ENCODE measurements around the gene ARHGEF39. TPM values are rescaled to one million over a fixed set of nuclear protein-coding genes. Genes with fewer than 3 reads are reported as not detected.
"Not testable (repeated sequence)": the region's sequence is repeated elsewhere in the genome, so short reads cannot be mapped to it uniquely, and the experiment has no call there.

The ARHGEF39 gene
- total RNA-seq, 2 experiments from 2014 or later = 13.1 to 13.4 TPM

DNA sequence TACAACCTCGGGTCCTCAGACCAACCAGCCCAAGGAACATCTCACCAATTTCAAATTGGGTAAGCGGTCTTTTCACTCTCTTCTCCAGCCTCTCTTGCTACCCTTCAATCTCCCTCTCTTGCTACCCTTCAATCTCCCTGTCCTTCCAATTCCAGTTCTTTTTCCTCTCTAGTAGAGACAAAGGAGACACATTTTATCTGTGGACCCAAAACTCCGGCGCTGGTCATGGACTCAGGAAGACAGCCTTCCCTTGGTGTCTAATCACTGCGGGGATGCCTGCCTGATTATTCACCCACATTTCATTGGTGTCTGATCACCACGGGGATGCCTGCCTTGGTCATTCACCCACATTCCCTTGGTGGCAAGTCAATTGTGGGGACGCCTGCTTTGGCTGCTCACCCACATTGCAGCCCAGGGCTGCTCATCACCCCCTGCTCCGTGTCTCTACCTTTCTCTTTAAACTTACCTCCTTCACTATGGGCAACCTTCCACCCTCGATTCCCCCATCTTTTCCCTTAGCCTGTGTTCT, 27.5 kb downstream of the ARHGEF39 start:
- peaks cover 28% of the 10 kb centered on the region for H3K36me3 Mint-ChIP-seq
- H3K27me3 Mint-ChIP-seq; ATAC-seq (ENCODE audit: low read depth); H3K27ac Mint-ChIP-seq; H3K9me3 Mint-ChIP-seq; DNase-seq; POLR2A ChIA-PET; H3K4me3 Mint-ChIP-seq: not testable (repeated sequence)
- H3K4me1 Mint-ChIP-seq = peaks cover 43% of the 10 kb centered on the region

GRCh38 chr9:35636877-35637246, 28.1 kb downstream of the ARHGEF39 start:
- not testable (repeated sequence) for H3K27me3 Mint-ChIP-seq; DNase-seq; H3K9me3 Mint-ChIP-seq; H3K4me3 Mint-ChIP-seq; H3K27ac Mint-ChIP-seq; ATAC-seq (ENCODE audit: low read depth)
- POLR2A ChIA-PET = interaction anchor here (2.0 kb wide), 1 partner anchor 10 kb away, joined by 6 read pairs; no protein-coding TSS in a partner anchor
- peaks cover 28% of the 10 kb centered on the region for H3K36me3 Mint-ChIP-seq
- peaks cover 43% of the 10 kb centered on the region for H3K4me1 Mint-ChIP-seq

GRCh38 chr9:35636135-35636876, 28.7 kb downstream of the ARHGEF39 start:
- H3K36me3 Mint-ChIP-seq = peaks cover 24% of the 10 kb centered on the region
- no peak for ATAC-seq (ENCODE audit: low read depth)
- no peaks in the 10 kb centered on the region for H3K27me3 Mint-ChIP-seq
- POLR2A ChIA-PET = interaction anchor here (0.7 to 2.0 kb wide), 3 partner anchors 11 to 13 kb away, joined by 3 to 6 read pairs (median 4); no protein-coding TSS in a partner anchor
- peaks cover 2% of the 10 kb centered on the region for H3K9me3 Mint-ChIP-seq
- H3K4me3 Mint-ChIP-seq = peak overlapping the region; percentile 7
- peak overlapping the region; percentile 19 for H3K27ac Mint-ChIP-seq
- no peak for DNase-seq
- peaks cover 39% of the 10 kb centered on the region for H3K4me1 Mint-ChIP-seq

GRCh38 chr9:35635730-35636129, 29.3 kb downstream of the ARHGEF39 start:
- Mint-ChIP-seq H3K4me1 (peaks cover 33% of the 10 kb centered on the region), H3K9me3 (peaks cover 2% of the 10 kb centered on the region), H3K36me3 (peaks cover 19% of the 10 kb centered on the region), H3K27ac (no peak overlapping the region), H3K4me3 (no peak overlapping the region), H3K27me3 (no peaks in the 10 kb centered on the region)
- DNase-seq = no peak
- POLR2A ChIA-PET = interaction anchor here (0.7 to 2.0 kb wide), 5 partner anchors 10 to 31 kb away, joined by 3 to 6 read pairs (median 4); partner anchors contain the start of gene TESK1
- ATAC-seq (ENCODE audit: low read depth) = no peak

DNA sequence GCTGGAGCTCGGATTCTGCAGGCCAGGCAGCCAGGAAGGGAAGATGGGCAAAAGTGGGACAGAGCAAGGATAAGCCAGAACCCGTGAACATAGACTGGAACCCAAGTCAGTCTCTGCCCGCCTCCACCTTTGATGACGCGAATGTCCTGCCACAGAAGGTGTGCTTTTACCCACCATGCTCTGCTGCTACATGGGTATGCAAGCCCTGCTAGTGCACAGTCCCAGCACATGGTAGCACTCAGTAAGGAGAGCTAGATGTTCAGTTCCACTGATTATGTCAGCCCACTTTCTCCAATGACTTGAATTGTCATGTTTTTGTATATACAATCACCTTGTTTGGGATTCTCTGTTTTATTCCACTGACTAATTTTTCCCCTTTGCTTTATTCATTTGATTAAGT, 35.4 kb downstream of the ARHGEF39 start:
- POLR2A ChIA-PET = interaction anchor here (0.6 to 2.5 kb wide), 3 partner anchors 10 to 43 kb away, joined by 3 to 14 read pairs (median 3); no protein-coding TSS in a partner anchor
- peaks cover 4% of the 10 kb centered on the region for H3K36me3 Mint-ChIP-seq
- no peak for DNase-seq
- H3K27ac Mint-ChIP-seq = peak overlapping the region; percentile 8
- H3K9me3 Mint-ChIP-seq = no peaks in the 10 kb centered on the region
- H3K4me3 Mint-ChIP-seq = no peak overlapping the region
- peaks cover 10% of the 10 kb centered on the region for H3K4me1 Mint-ChIP-seq
- no peaks in the 10 kb centered on the region for H3K27me3 Mint-ChIP-seq
- ATAC-seq (ENCODE audit: low read depth) = peak; percentile 18

DNA sequence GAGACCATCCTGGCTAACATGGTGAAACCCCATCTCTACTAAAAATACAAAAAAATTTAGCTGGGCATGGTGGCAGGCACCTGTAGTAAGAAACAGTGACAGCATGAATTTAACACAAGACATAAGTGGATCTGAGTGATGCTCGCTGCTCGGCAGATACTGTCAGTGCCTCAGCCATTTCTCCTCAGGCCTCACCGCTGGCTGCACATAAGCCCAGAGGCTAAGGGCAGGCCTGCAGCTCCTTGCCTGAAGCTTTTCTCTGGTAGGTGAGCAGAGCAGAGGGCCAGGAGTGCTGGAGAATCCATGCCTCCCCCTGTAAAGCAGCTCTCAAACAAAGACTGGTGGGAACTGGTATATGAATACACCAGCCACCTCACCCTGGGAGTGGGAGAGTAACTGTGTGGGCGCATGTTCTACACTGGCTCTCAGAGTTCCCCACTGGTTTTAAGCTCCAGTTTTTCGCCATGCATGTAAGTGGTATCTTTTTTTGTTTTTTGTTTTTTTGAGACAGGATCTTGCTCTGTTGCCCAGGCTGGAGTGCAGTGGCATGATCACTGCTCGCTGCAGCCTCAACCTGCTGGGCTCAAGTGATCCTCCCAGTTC, 36.5 kb downstream of the ARHGEF39 start:
- Mint-ChIP-seq H3K9me3 (no peaks in the 10 kb centered on the region), H3K27me3 (no peaks in the 10 kb centered on the region), H3K4me1 (peaks cover 10% of the 10 kb centered on the region), H3K36me3 (peaks cover 4% of the 10 kb centered on the region), H3K4me3 (no peak overlapping the region), H3K27ac (no peak overlapping the region)
- POLR2A ChIA-PET = interaction anchor here (1.4 to 2.5 kb wide), 2 partner anchors 9 to 18 kb away, joined by 3 to 14 read pairs; no protein-coding TSS in a partner anchor
- no peak for DNase-seq
- no peak for ATAC-seq (ENCODE audit: low read depth)

GRCh38 chr9:35627575-35627974, 37.4 kb downstream of the ARHGEF39 start:
- POLR2A ChIA-PET = interaction anchor here (1.2 to 2.5 kb wide), 2 partner anchors 8 to 30 kb away, joined by 3 to 14 read pairs; partner anchors contain the start of gene RMRP
- no peak overlapping the region for H3K4me3 Mint-ChIP-seq
- H3K27ac Mint-ChIP-seq = no peak overlapping the region
- no peak for ATAC-seq (ENCODE audit: low read depth)
- H3K36me3 Mint-ChIP-seq = peaks cover 4% of the 10 kb centered on the region
- no peaks in the 10 kb centered on the region for H3K9me3 Mint-ChIP-seq
- no peaks in the 10 kb centered on the region for H3K27me3 Mint-ChIP-seq
- DNase-seq = no peak
- H3K4me1 Mint-ChIP-seq = peaks cover 11% of the 10 kb centered on the region

DNA sequence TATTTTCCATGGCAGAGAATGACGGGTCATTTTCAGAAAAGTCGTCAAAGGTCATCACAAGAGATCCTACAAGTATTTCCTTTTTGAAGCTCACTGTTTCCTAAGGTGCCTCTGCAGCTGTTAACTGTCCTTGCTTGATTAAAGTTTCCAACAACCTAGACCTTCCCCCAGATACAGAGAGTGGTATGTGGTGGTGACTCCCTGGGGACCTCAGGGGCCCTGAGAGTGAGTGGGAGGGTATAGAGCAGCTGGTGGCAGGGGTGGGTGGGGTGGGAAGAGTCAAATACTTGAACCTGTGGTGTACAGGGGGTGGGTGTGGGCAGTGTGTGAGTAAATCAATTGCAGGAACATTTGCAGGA, 45.2 kb downstream of the ARHGEF39 start:
- no peaks in the 10 kb centered on the region for H3K9me3 Mint-ChIP-seq
- H3K27ac Mint-ChIP-seq = peak overlapping the region; percentile 96
- H3K4me1 Mint-ChIP-seq = peaks cover 57% of the 10 kb centered on the region
- peaks cover 9% of the 10 kb centered on the region for H3K36me3 Mint-ChIP-seq
- POLR2A ChIA-PET = interaction anchor here (0.9 to 9.6 kb wide), 14 partner anchors 9 to 130 kb away, joined by 3 to 166 read pairs (median 10); partner anchors contain the start of genes ARHGEF39, CCDC107, CREB3 and GBA2
- peak overlapping the region; percentile 88 for H3K4me3 Mint-ChIP-seq
- ATAC-seq (ENCODE audit: low read depth) = peak; percentile 37
- DNase-seq = no peak
- H3K27me3 Mint-ChIP-seq = no peaks in the 10 kb centered on the region

DNA sequence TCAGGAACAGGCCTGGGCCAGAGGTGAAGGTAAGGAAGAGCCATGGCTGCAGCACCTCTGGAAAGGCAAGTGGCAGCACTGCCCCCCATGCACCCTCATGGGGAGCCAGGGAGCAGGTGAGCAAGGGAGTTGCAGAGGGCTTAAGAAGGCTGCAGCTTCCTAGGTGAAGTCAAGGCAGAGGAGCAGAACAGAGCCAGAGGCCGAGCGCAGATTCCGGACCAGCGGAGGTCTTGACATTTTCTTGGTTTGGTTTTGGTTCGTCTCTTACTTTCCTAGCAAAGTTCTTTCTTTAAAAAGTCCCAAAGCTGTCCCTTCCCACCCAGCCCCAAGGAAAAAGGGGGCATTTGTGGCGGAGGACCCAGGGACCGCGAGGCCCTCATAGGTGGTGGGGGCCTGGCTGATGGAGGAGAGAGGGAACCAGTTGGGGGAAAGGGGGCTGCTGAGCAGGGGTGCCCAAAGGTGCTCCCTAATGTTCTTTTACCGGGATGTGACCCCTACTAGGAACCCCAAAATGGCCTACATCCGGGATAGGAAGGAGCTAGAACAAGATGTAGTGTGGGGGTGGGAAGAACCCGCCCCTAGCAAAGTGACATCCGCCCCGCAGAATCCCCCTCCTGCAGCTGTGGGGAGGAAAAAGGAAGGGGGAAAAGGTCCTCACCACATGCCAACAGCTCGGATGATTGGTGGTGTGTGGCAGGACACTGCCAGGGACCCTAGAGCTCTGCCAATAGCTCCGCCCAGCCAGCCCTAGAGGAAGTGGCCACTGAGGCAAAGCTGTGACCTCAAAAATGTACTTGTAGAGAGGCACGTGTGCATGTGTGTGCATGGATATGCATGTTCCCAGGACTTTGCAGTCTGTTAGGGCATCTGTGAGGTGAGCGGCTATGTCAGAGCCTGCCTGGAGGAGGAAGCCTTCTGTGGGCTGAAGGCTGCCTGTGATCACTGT, 45.9 kb downstream of the ARHGEF39 start:
- Mint-ChIP-seq H3K4me1 (peaks cover 57% of the 10 kb centered on the region), H3K27me3 (no peaks in the 10 kb centered on the region), H3K4me3 (peak overlapping the region; percentile 88), H3K36me3 (peaks cover 14% of the 10 kb centered on the region), H3K27ac (peak overlapping the region; percentile 96), H3K9me3 (no peaks in the 10 kb centered on the region)
- POLR2A ChIA-PET = interaction anchor here (0.9 to 9.6 kb wide), 14 partner anchors 9 to 130 kb away, joined by 3 to 166 read pairs (median 10); partner anchors contain the start of genes ARHGEF39, CCDC107, CREB3 and GBA2
- ATAC-seq (ENCODE audit: low read depth) (peak; percentile 78), DNase-seq (peak; percentile 73)

GRCh38 chr9:35618325-35618727, 46.7 kb downstream of the ARHGEF39 start, which contains the start of gene CD72:
TSS of gene CD72 (minus strand) at chr9:35618413. CDS start at chr9:35618303, 110 bp downstream.
- ATAC-seq (ENCODE audit: low read depth) = no peak

DNA sequence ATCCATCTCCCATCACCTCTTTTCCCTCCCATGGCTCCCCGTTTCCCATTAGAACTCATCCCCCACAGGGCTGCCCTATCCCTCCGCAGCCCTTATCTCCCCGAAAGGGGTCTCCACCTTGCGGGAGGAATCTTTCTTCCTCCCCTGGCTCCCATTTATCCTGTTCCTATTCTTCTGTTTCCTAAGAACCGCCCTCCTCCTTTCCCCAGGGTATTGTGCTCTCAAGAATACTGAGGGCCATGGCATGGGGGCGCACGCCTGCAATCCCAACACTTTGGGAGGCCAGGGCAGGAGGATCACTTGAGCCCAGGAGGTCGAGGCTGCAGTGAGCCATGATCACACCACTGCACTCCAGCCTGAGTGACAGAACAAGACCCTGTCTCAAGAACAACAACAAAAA, 47.4 kb downstream of the ARHGEF39 start:
- no peak for DNase-seq
- Mint-ChIP-seq H3K4me3 (peak overlapping the region; percentile 88), H3K27me3 (no peaks in the 10 kb centered on the region), H3K9me3 (no peaks in the 10 kb centered on the region), H3K27ac (peak overlapping the region; percentile 96), H3K4me1 (peaks cover 57% of the 10 kb centered on the region), H3K36me3 (peaks cover 22% of the 10 kb centered on the region)
- no peak for ATAC-seq (ENCODE audit: low read depth)
- POLR2A ChIA-PET = interaction anchor here (0.9 to 9.6 kb wide), 16 partner anchors 9 to 980 kb away, joined by 3 to 166 read pairs (median 4); partner anchors contain the start of genes ARHGEF39, CCDC107, CREB3 and RMRP

More at GRCh38 chr9:35618325-35618727, 46.7 kb downstream of the ARHGEF39 start, which contains the start of gene CD72:
- H3K4me1 Mint-ChIP-seq = peaks cover 57% of the 10 kb centered on the region
- H3K4me3 Mint-ChIP-seq = peak within 1 kb of the TSS; percentile 88
- no peak for DNase-seq
- POLR2A ChIA-PET = interaction anchor here (1.7 to 9.6 kb wide), 7 partner anchors 10 to 980 kb away, joined by 3 to 166 read pairs (median 14); partner anchors contain the start of genes ARHGEF39, CCDC107, RMRP and SIGMAR1
- no peaks in the 10 kb centered on the region for H3K9me3 Mint-ChIP-seq
- peak within 1 kb of the TSS; percentile 96 for H3K27ac Mint-ChIP-seq
- H3K36me3 Mint-ChIP-seq = peaks cover 16% of the 10 kb centered on the region
- H3K27me3 Mint-ChIP-seq = no peaks in the 10 kb centered on the region

Data from activated naive CD8-positive, alpha-beta T cell treated with anti-CD3 and anti-CD28 coated beads, Interleukin-2, amount 10 ng/mL, durations not matched to agents 7 days and 5 days (primary cell).